Raji (cell line): ENCODE measurements around the gene OXA1L.

Experiments
- POLR2A ChIP-seq: IDR thresholded peaks from 2 replicates; pipeline ENCODE4 v1.6.1; 2011; ENCODE audit warnings: low read depth, low read length, control low read depth; ENCODE audit not compliant: insufficient read depth

Gene OXA1L

GRCh38 chr14:22819151-22819988 is 52.9 kb downstream of the OXA1L start:
- TF ChIP-seq POLR2A: no peak

DNA sequence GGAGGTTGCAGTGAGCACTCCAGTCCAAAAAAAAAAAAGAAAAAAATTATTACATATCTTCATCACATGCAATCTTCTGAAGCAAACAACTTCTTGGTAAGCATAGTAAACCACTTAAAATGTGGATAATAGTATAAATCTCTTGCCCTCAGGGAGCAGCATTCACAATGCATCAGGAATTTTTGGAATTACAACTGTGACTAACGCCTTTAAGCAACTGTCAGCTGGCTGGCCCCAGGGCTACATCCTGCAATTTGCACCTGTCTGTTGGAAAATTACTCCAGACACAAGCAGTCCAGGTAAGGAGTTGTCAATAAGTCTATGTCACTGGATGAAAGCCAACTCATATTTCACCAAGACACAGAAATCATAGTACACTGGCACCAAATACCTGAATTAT is 54.2 kb downstream of the OXA1L start:
- TF ChIP-seq POLR2A: no peak

DNA sequence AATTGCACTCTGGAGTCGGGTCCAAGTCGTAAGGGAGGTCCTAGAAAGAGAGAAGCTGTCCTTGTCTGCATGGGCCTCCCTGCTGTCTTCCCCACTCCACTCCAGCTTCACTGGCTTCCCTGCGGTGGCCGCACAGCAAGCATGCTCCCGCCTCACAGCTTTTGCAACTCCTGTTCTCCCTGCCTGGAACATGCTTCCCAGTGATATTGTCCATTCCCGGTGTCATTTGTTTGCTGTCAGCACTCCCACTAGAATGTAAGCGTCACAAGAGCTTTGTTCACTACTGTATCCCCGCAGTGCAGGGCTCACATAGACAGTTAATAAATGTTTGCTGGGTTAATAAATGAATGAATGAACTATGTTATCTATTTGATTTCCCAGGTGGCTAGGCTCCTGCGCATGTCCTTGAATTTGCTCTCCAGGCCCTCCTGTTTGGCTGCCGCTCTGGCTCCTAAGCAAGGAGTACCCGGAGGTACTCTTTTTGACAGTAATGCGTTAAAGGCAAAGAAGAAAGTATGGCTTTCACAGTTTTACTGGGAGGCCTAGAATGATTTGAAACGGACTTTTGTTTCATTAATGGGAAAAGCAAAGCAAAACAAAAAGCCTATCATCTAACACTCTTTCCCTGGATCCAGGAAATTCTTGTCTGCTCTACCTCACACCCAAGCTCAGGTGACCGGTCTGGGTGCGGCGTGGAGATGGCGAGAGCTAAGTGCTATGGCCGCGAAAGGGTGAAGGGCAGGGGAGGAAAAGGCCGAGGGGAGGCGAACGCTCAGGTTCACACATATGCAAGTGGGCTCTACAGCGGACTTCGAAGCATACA is 54.9 kb downstream of the OXA1L start:
- TF ChIP-seq POLR2A: no peak

DNA sequence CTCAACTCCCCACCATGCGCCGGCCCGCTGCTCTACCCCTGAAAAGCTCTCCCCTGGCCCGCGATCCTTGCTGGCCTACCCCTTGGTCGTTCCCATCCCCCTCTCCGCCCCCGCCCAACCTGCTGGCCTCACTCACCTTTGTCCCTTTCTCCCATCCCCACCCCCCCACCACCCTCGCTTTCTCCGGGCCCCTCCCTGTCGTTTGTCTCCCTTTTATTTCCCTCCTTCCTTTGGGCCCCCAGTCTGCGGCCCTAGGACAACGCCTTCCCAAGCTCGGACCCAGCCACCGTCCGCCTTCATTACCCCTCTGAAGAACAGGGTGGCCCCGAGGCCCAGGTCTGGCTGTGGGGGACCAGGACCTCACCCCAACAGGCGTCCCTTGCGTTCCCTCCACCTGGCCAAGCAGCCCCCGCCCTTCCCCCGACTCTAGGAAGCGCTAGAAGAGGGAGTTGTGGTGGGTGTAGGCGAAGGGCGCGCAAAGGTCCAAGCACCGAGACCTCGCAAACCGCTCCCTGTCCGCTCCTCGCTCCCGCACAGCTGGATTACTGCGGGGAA is 55.6 kb downstream of the OXA1L start:
- TF ChIP-seq POLR2A: no peak
